PC-9 (cell line): ENCODE data around the gene ZACN. TPM values are rescaled to one million over a fixed set of nuclear protein-coding genes. Genes with fewer than 3 reads are reported as not detected.

ENCODE experiments used
- BruUV-seq: library from RNA; stranded (reverse); fragments of 400-500 nt; replicated peaks from 2 replicates; lab custom pipeline; 2021; lab: Mats Ljungman, UMichigan
- CTCF ChIA-PET: fragments of 300-600 bp; sonication (Branson Sonifier 250); formaldehyde crosslinking; loops from one replicate; lab custom pipeline; 2022; ENCODE audit warnings: antibody characterized with exemption; lab: Charles Lee
- POLR2A ChIA-PET: fragments of 300-600 bp; sonication (Branson Sonifier 250); formaldehyde crosslinking; loops from one replicate; lab custom pipeline; 2022; ENCODE audit warnings: antibody characterized with exemption; ENCODE audit not compliant: unreplicated experiment; lab: Charles Lee
- DNase-seq, 2 experiments: peaks; one replicate each; pipeline versions ENCODE4 v3.0.0 to v3.0.0-alpha.2; 2015 to 2022; ENCODE audit warnings: mixed read lengths in 1 of 2
- H2AFZ ChIP-seq: fragments of 200-600 bp; sonication (generic); 2 replicates; pipeline ENCODE4 v1.8.1; 2017; ENCODE audit warnings: antibody characterized with exemption
- H3F3A ChIP-seq: fragments of 200-600 bp; sonication (generic); 2 replicates; pipeline ENCODE4 v1.8.1; 2017; ENCODE audit warnings: antibody characterized with exemption, mild to moderate bottlenecking, low read depth; ENCODE audit not compliant: insufficient read depth
- H3K27ac ChIP-seq: fragments of 200-600 bp; sonication (generic); 2 replicates; pipeline ENCODE4 v1.6.1; 2016; ENCODE audit warnings: mixed run types
- H3K27me3 ChIP-seq: fragments of 200-600 bp; sonication (generic); 2 replicates; pipeline ENCODE4 v1.6.1; 2016; ENCODE audit warnings: low read depth, mixed run types; ENCODE audit not compliant: insufficient read depth
- H3K36me3 ChIP-seq: fragments of 200-600 bp; sonication (generic); 2 replicates; pipeline ENCODE4 v1.6.1; 2016; ENCODE audit warnings: low read depth, mixed run types
- H3K4me1 ChIP-seq: fragments of 200-600 bp; sonication (generic); replicated peaks from 2 replicates; pipeline ENCODE4 v1.6.1; 2016; ENCODE audit warnings: mixed run types; ENCODE audit not compliant: insufficient read depth
- H3K4me2 ChIP-seq: fragments of 200-600 bp; sonication (generic); 2 replicates; pipeline ENCODE4 v1.6.1; 2017; ENCODE audit warnings: mixed run types
- H3K4me3 ChIP-seq: fragments of 200-600 bp; sonication (generic); 2 replicates; pipeline ENCODE4 v1.6.1; 2016; ENCODE audit warnings: mixed run types
- H3K79me2 ChIP-seq: fragments of 200-600 bp; sonication (generic); 2 replicates; pipeline ENCODE4 v1.6.1; 2017; ENCODE audit warnings: low read depth, mixed run types
- H3K9me2 ChIP-seq: fragments of 200-600 bp; sonication (generic); 2 replicates; pipeline ENCODE4 v1.8.1; 2017; ENCODE audit warnings: mild to moderate bottlenecking; ENCODE audit not compliant: insufficient read depth
- H3K9me3 ChIP-seq: fragments of 200-600 bp; sonication (generic); 2 replicates; pipeline ENCODE4 v1.8.1; 2016; ENCODE audit warnings: low read depth; ENCODE audit not compliant: insufficient read depth
- H4K20me1 ChIP-seq: fragments of 200-600 bp; sonication (generic); 2 replicates; pipeline ENCODE4 v1.8.1; 2017; ENCODE audit not compliant: insufficient read depth
- CTCF ChIP-seq: fragments of 200-600 bp; sonication (generic); conservative IDR thresholded peaks from 2 replicates; pipeline ENCODE4 v1.6.1; 2017; ENCODE audit warnings: mixed run types, antibody characterized with exemption, mild to moderate bottlenecking, moderate library complexity
- EZH2 ChIP-seq: fragments of 200-600 bp; sonication (generic); IDR thresholded peaks from 2 replicates; pipeline ENCODE4 v1.8.0; 2017; ENCODE audit warnings: antibody characterized with exemption, low read depth
- intact Hi-C: fragments of 100-400 bp; cut with micrococcal nuclease; formaldehyde crosslinking; loops from one replicate; pipeline ENCODE4 v1.10.0; 2022; ENCODE audit not compliant: unreplicated experiment
- total RNA-seq: library from RNA; stranded (reverse); gene quantifications from 2 replicates; pipeline ENCODE4 v1.2.3, GENCODE V29; 2021

The ZACN gene
- total RNA-seq, 1 experiment from 2014 or later: not detected

- no peak for DNase-seq
- no peak overlapping the region for H3K4me3 ChIP-seq
- H3K27ac ChIP-seq: no peak overlapping the region
- H3K4me2 ChIP-seq: no peak overlapping the region
- no peaks in the 10 kb centered on the region for H3K9me3 ChIP-seq
- POLR2A ChIA-PET: interaction anchor here (0.6 kb wide), 1 partner anchor 274 kb away, joined by 3 read pairs; the partner anchor contains the start of gene PRPSAP1
- CTCF ChIA-PET: no interaction called here
- no peak overlapping the region for H2AFZ ChIP-seq
- no peaks in the 10 kb centered on the region for H3K79me2 ChIP-seq
- TF ChIP-seq EZH2: no peak
- no peaks in the 10 kb centered on the region for H3K36me3 ChIP-seq
- intact Hi-C loops: no loop called here
- no TSS peak for BruUV-seq
- H3K9me2 ChIP-seq: no peaks in the 10 kb centered on the region
- H3K4me1 ChIP-seq: no peaks in the 10 kb centered on the region
- H3F3A ChIP-seq: no peaks in the 10 kb centered on the region
- no peaks in the 10 kb centered on the region for H4K20me1 ChIP-seq
- H3K27me3 ChIP-seq: no peaks in the 10 kb centered on the region; the same call in 1 of the 2 replicates
These were observed 563 bp downstream of the ZACN start for GRCh38 chr17:76079535-76079955.

- Histone ChIP-seq H3K9me3 (no peaks in the 10 kb centered on the region), H3F3A (no peaks in the 10 kb centered on the region), H3K79me2 (no peaks in the 10 kb centered on the region), H3K4me3 (no peak overlapping the region), H2AFZ (no peak overlapping the region), H4K20me1 (no peaks in the 10 kb centered on the region), H3K27me3 (no peaks in the 10 kb centered on the region; the same call in 1 of the 2 replicates), H3K9me2 (no peaks in the 10 kb centered on the region), H3K4me2 (no peak overlapping the region), H3K36me3 (no peaks in the 10 kb centered on the region), H3K4me1 (no peaks in the 10 kb centered on the region), H3K27ac (no peak overlapping the region)
- no TSS peak for BruUV-seq
- no peak for TF ChIP-seq CTCF
- TF ChIP-seq EZH2: no peak
- ChIA-PET CTCF (no interaction called here), POLR2A (interaction anchor here (0.6 kb wide), 1 partner anchor 274 kb away, joined by 3 read pairs; the partner anchor contains the start of gene PRPSAP1)
- intact Hi-C loops: no loop called here
- no peak for DNase-seq
These were observed 1.2 kb downstream of the ZACN start for GRCh38 chr17:76079956-76080767.

GRCh38 chr17:76080768-76081287, 1.8 kb downstream of the ZACN start:
- H3K27ac ChIP-seq: no peak overlapping the region
- H3K4me1 ChIP-seq: no peaks in the 10 kb centered on the region
- TF ChIP-seq CTCF (no peak), EZH2 (no peak)
- CTCF ChIA-PET: interaction anchor here (0.7 kb wide), 1 partner anchor 289 kb away, joined by 3 read pairs; no protein-coding TSS in a partner anchor
- H3K36me3 ChIP-seq: no peaks in the 10 kb centered on the region
- H3K9me3 ChIP-seq: no peaks in the 10 kb centered on the region
- BruUV-seq: no TSS peak
- intact Hi-C loops: no loop called here
- no peaks in the 10 kb centered on the region for H3K79me2 ChIP-seq
- no peak overlapping the region for H3K4me2 ChIP-seq
- no peaks in the 10 kb centered on the region for H3K9me2 ChIP-seq
- H3K4me3 ChIP-seq: no peak overlapping the region
- no peak for DNase-seq
- H3K27me3 ChIP-seq: no peaks in the 10 kb centered on the region
- H2AFZ ChIP-seq: no peak overlapping the region
- no peaks in the 10 kb centered on the region for H3F3A ChIP-seq
- POLR2A ChIA-PET: no interaction called here
- H4K20me1 ChIP-seq: no peaks in the 10 kb centered on the region
